Measurements from ENCODE around the gene EPB41L4B. TPM values are rescaled to one million over a fixed set of nuclear protein-coding genes. Genes with fewer than 3 reads are reported as not detected.

EPB41L4B gene
- total RNA-seq, 1 donor from 2014 or later, result 5.5 TPM

GRCh38 chr9:109193974-109194556, 126.8 kb downstream of the EPB41L4B start:
- no peaks in the 10 kb centered on the region for H3K4me1 Mint-ChIP-seq
- no peak for TF ChIP-seq CTCF (IDR thresholded peaks at IDR 0.05; ENCODE audit: unreplicated experiment)
- no peaks in the 10 kb centered on the region for H3K9me3 Mint-ChIP-seq
- peaks cover 16% of the 10 kb centered on the region for H3K27me3 Mint-ChIP-seq (ENCODE audit: low read depth)
- H3K4me3 Mint-ChIP-seq, result no peak overlapping the region
- no peaks in the 10 kb centered on the region for H3K36me3 Mint-ChIP-seq
- H3K27ac Mint-ChIP-seq, result no peak overlapping the region
- DNase-seq (ENCODE audit: low spot score in 2 of 2, unreplicated experiment in 2 of 2), result no peak

GRCh38 chr9:109192732-109193361, 128.0 kb downstream of the EPB41L4B start:
- TF ChIP-seq CTCF (IDR thresholded peaks at IDR 0.05; ENCODE audit: unreplicated experiment), result no peak
- no peak overlapping the region for H3K4me3 Mint-ChIP-seq
- no peak for DNase-seq (ENCODE audit: low spot score in 2 of 2, unreplicated experiment in 2 of 2)
- H3K27ac Mint-ChIP-seq, result no peak overlapping the region
- H3K27me3 Mint-ChIP-seq (ENCODE audit: low read depth), result peaks cover 12% of the 10 kb centered on the region
- no peaks in the 10 kb centered on the region for H3K9me3 Mint-ChIP-seq
- no peaks in the 10 kb centered on the region for H3K36me3 Mint-ChIP-seq
- peaks cover 2% of the 10 kb centered on the region for H3K4me1 Mint-ChIP-seq

- H3K9me3 Mint-ChIP-seq, result no peaks in the 10 kb centered on the region
- peaks cover 12% of the 10 kb centered on the region for H3K27me3 Mint-ChIP-seq (ENCODE audit: low read depth)
- no peak for TF ChIP-seq CTCF (IDR thresholded peaks at IDR 0.05; ENCODE audit: unreplicated experiment)
- H3K36me3 Mint-ChIP-seq, result no peaks in the 10 kb centered on the region
- H3K4me1 Mint-ChIP-seq, result peaks cover 7% of the 10 kb centered on the region
- DNase-seq (ENCODE audit: low spot score in 2 of 2, unreplicated experiment in 2 of 2), result no peak
- H3K27ac Mint-ChIP-seq, result no peak overlapping the region
- no peak overlapping the region for H3K4me3 Mint-ChIP-seq
Measured at GRCh38 chr9:109191746-109192145, 129.1 kb downstream of the EPB41L4B start.

- no peaks in the 10 kb centered on the region for H3K9me3 Mint-ChIP-seq
- no peak overlapping the region for H3K4me3 Mint-ChIP-seq
- no peak for DNase-seq (ENCODE audit: low spot score in 2 of 2, unreplicated experiment in 2 of 2)
- no peak overlapping the region for H3K27ac Mint-ChIP-seq
- H3K27me3 Mint-ChIP-seq (ENCODE audit: low read depth), result peaks cover 15% of the 10 kb centered on the region
- peaks cover 7% of the 10 kb centered on the region for H3K4me1 Mint-ChIP-seq
- no peaks in the 10 kb centered on the region for H3K36me3 Mint-ChIP-seq
- TF ChIP-seq CTCF (IDR thresholded peaks at IDR 0.05; ENCODE audit: unreplicated experiment), result no peak
Measured at GRCh38 chr9:109190151-109190550, 130.7 kb downstream of the EPB41L4B start.

GRCh38 chr9:109186857-109187520, 133.9 kb downstream of the EPB41L4B start:
- no peak for TF ChIP-seq CTCF (IDR thresholded peaks at IDR 0.05; ENCODE audit: unreplicated experiment)
- no peak overlapping the region for H3K4me3 Mint-ChIP-seq

More at GRCh38 chr9:109186857-109187520, 133.9 kb downstream of the EPB41L4B start:
- no peaks in the 10 kb centered on the region for H3K36me3 Mint-ChIP-seq
- no peak overlapping the region for H3K27ac Mint-ChIP-seq
- DNase-seq (ENCODE audit: low spot score in 2 of 2, unreplicated experiment in 2 of 2), result no peak
- peaks cover 7% of the 10 kb centered on the region for H3K4me1 Mint-ChIP-seq
- peaks cover 3% of the 10 kb centered on the region for H3K27me3 Mint-ChIP-seq (ENCODE audit: low read depth)
- no peaks in the 10 kb centered on the region for H3K9me3 Mint-ChIP-seq

All from mesothelial cell of epicardium (in vitro differentiated cells).